IPS-18a (cell line): ENCODE results near the gene TAS2R14.

Experiments
- H3K27ac ChIP-seq: one replicate; pipeline ENCODE4 v1.5.1; 2013; ENCODE audit warnings: low read length
- H3K27me3 ChIP-seq: one replicate; pipeline ENCODE4 v1.6.1; 2013; ENCODE audit warnings: mild to moderate bottlenecking, low read length; ENCODE audit not compliant: control insufficient read depth, insufficient read depth
- H3K36me3 ChIP-seq: one replicate; pipeline ENCODE4 v1.6.1; 2013; ENCODE audit warnings: low read depth, low read length; ENCODE audit not compliant: control insufficient read depth
- H3K4me1 ChIP-seq: one replicate; pipeline ENCODE4 v1.6.1; 2013; ENCODE audit warnings: low read depth, low read length; ENCODE audit not compliant: control insufficient read depth
- H3K4me3 ChIP-seq: one replicate; pipeline ENCODE4 v1.5.1; 2013; ENCODE audit warnings: low read length
- H3K9ac ChIP-seq: one replicate; pipeline ENCODE4 v1.6.1; 2013; ENCODE audit warnings: mild to moderate bottlenecking, low read length, moderate library complexity
- H3K9me3 ChIP-seq: one replicate; pipeline ENCODE4 v1.6.1; 2013; ENCODE audit warnings: low read depth, low read length; ENCODE audit not compliant: control insufficient read depth

TAS2R14 gene, protein sequence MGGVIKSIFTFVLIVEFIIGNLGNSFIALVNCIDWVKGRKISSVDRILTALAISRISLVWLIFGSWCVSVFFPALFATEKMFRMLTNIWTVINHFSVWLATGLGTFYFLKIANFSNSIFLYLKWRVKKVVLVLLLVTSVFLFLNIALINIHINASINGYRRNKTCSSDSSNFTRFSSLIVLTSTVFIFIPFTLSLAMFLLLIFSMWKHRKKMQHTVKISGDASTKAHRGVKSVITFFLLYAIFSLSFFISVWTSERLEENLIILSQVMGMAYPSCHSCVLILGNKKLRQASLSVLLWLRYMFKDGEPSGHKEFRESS

DNA sequence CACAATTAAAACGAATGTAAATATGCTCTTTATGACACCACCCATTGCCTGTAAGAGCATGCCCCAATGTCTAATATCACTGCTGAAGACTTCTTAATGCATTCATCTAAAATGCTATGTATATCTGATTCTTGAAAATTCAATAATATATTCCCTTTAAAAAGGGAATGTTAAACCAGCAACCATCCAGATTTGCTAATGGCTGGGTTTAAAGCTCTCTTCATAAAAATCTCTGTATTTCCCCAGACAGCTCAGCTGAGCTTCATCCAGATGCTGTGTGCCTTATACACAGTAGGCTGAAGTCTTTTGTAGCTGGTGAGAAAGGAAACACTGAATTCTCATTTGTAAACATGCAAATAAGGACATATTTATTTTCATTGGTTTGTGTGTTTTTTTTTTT lies at the start of gene TAS2R14:
TSS of gene TAS2R14 (minus strand) at position 101 of the 400 bp plus-strand sequence. CDS start at position 45, 56 bp downstream.
- H3K9me3 ChIP-seq: no peaks in the 10 kb centered on the region
- H3K36me3 ChIP-seq: no peaks in the 10 kb centered on the region
- no peak within 1 kb of the TSS for H3K4me3 ChIP-seq
- no peaks in the 10 kb centered on the region for H3K27me3 ChIP-seq
- H3K27ac ChIP-seq: no peak within 1 kb of the TSS
- peaks cover 8% of the 10 kb centered on the region for H3K4me1 ChIP-seq
- no peak within 1 kb of the TSS for H3K9ac ChIP-seq

DNA sequence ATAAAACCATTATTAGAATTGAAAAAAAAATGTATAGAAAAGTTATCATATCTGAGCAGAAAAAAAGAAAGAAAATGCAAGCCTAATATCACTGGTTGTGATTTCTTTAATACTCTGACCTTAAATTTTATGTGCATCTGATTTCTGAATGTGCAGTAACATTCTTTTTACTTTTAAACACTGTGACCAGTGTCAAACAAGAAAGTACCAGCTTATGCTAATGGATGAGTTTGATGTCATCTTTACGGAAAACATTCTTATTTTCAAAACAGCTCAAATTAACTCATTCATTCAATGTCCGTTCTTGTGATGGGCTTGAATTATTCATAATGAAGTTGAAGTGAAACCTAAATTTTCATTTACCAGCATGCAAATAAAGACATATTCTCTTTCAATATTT lies 47.7 kb upstream of the TAS2R14 start, which contains the start of gene TAS2R50:
TSS of gene TAS2R50 (minus strand) at position 101 of the 400 bp plus-strand sequence. CDS start at position 49, 52 bp downstream.
- H3K9me3 ChIP-seq: peaks cover 6% of the 10 kb centered on the region
- H3K27ac ChIP-seq: no peak within 1 kb of the TSS
- H3K9ac ChIP-seq: no peak within 1 kb of the TSS
- H3K36me3 ChIP-seq: no peaks in the 10 kb centered on the region
- H3K27me3 ChIP-seq: no peaks in the 10 kb centered on the region
- no peak within 1 kb of the TSS for H3K4me3 ChIP-seq
- no peaks in the 10 kb centered on the region for H3K4me1 ChIP-seq

DNA sequence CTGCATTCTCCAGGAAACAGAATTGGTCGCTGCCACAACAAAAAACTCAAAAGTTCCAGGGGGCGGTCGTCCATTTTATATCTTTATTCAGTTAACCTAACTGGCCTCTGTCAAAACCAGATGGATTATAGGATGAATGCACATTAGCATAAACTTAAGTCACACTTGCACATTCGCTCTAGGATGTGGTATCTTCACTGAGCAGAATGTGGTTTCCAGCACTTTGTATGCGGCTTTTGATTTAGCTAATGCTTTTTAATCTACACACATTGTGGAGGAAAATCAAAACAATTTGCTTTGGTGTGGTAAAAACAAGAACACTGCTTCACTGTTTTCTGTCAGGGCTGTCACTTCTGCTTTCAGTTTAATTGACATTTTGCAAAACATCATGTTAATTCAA lies 43.2 kb upstream of the TAS2R14 start:
- H3K4me1 ChIP-seq: no peaks in the 10 kb centered on the region
- H3K27ac ChIP-seq: no peak overlapping the region
- no peaks in the 10 kb centered on the region for H3K27me3 ChIP-seq
- H3K9ac ChIP-seq: no peak overlapping the region
- no peak overlapping the region for H3K4me3 ChIP-seq
- no peaks in the 10 kb centered on the region for H3K9me3 ChIP-seq
- H3K36me3 ChIP-seq: no peaks in the 10 kb centered on the region

DNA sequence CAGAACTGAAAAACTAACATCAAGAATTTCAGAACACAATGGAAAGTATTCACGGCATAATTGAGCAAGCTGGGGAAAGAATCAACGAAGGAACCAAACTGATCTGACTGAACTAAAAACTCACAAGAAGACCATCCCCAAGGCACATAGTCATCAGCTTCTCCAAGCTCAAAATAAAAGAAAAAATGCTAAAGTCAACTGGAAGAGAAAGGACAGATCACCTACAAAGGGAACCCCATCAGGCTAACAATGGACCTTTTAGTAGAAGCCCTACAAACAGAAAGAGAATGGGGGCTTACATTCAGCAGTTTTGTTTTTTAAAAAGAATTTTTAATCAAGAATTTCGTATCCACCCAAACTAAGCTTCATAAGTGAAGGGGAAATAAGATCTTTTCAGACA lies 35.9 kb upstream of the TAS2R14 start:
- Histone ChIP-seq H3K9me3 (no peaks in the 10 kb centered on the region), H3K4me1 (peaks cover 18% of the 10 kb centered on the region), H3K36me3 (no peaks in the 10 kb centered on the region), H3K9ac (no peak overlapping the region), H3K27ac (no peak overlapping the region), H3K4me3 (no peak overlapping the region), H3K27me3 (no peaks in the 10 kb centered on the region)

DNA sequence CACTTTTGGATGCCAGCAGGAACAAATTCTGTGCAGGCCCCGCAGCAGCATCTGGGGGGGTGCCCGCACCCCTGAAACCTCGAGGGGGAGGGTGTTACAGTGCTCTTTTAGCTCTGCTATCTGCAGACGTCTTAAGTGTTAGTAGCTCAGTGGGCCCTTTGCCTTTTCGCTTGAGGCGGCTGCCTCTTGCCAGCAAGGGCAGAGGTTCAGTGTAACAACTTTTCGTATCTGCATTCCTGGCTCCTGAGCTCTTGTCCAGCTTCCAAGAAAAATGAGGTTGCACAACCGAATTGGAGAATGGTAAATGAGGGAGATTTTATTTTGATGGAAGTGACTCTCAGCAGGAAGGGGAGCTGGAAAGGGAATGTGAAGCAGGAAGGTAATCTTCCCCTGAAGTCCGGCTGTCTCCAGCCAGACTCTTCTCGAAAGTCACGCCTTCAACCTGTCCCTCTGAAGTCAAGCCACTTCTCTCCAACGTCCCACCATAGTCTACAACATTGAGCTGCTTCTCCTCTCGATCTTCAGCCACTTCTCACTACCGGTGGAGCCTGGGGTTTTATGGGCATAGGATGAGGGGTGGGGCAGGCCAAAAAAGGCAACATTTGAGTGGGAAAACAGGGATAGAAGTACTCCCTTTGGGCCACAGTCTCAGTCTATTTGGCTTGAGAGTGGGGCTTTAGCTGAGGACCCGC lies 29.8 kb upstream of the TAS2R14 start:
- no peaks in the 10 kb centered on the region for H3K9me3 ChIP-seq
- H3K27me3 ChIP-seq: no peaks in the 10 kb centered on the region
- no peaks in the 10 kb centered on the region for H3K36me3 ChIP-seq
- no peak overlapping the region for H3K9ac ChIP-seq
- no peak overlapping the region for H3K4me3 ChIP-seq
- H3K27ac ChIP-seq: no peak overlapping the region
- H3K4me1 ChIP-seq: no peaks in the 10 kb centered on the region

DNA sequence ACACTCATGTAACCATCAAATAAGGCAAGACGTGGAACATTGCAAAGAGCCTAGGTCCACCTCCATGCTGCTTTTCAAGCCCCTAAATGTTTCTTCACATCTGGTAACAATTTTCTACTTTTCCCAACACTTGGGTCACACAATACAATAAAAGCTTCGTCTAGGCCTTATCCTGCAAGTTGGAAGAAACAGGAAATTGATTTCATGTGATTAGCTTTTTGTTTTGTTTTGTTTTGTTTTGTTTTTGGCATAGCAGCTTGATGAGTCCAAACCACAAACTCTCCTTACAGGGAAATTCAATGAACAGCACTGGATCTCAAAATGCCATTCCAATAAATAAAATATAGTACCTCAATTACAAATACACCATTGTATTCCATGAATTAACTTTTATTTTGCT lies 28.3 kb upstream of the TAS2R14 start:
- Histone ChIP-seq H3K9ac (no peak overlapping the region), H3K4me1 (no peaks in the 10 kb centered on the region), H3K27me3 (no peaks in the 10 kb centered on the region), H3K27ac (no peak overlapping the region), H3K36me3 (no peaks in the 10 kb centered on the region), H3K4me3 (no peak overlapping the region), H3K9me3 (no peaks in the 10 kb centered on the region)

DNA sequence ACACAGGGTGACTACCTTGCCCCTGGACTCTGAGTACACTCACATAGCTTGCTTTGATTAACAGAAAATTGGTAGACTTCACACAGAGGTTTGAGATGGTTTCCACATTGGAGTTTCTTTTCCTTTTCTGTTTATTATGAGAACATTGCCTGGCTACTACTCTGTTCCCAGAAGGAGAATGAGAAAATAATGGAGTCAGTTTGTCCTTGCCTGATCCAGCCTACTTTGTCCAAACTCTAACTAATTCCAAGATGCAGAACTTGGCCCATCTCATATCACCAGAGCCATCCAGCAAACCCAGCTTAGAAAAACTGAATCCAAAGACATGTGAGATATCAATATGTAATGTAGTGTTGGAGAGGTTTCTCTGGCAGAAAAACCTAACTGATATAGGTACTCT lies 27.3 kb upstream of the TAS2R14 start:
- no peaks in the 10 kb centered on the region for H3K4me1 ChIP-seq
- no peaks in the 10 kb centered on the region for H3K9me3 ChIP-seq
- no peaks in the 10 kb centered on the region for H3K27me3 ChIP-seq
- H3K36me3 ChIP-seq: no peaks in the 10 kb centered on the region
- H3K9ac ChIP-seq: no peak overlapping the region
- H3K4me3 ChIP-seq: no peak overlapping the region
- no peak overlapping the region for H3K27ac ChIP-seq

DNA sequence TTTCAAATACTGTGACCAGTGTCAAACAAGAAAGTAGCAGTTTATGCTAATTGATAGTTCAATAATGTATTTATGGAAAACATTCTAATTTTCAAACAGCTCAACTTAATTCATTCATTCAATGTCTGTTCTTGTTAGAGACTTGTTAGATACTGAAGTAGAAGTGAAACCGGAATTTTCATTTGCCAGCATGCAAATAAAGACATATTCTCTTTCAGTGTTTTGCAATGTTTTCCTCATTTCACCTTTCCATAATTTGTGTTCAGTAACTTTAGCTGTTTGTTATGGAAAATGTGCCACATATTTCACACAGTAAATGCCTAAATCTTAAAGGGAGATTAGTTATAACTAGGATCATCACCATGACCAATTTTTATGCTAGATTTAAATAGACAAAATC lies 26.4 kb upstream of the TAS2R14 start:
- Histone ChIP-seq H3K9ac (no peak overlapping the region), H3K4me1 (no peaks in the 10 kb centered on the region), H3K9me3 (no peaks in the 10 kb centered on the region), H3K4me3 (no peak overlapping the region), H3K36me3 (no peaks in the 10 kb centered on the region), H3K27ac (no peak overlapping the region), H3K27me3 (no peaks in the 10 kb centered on the region)

DNA sequence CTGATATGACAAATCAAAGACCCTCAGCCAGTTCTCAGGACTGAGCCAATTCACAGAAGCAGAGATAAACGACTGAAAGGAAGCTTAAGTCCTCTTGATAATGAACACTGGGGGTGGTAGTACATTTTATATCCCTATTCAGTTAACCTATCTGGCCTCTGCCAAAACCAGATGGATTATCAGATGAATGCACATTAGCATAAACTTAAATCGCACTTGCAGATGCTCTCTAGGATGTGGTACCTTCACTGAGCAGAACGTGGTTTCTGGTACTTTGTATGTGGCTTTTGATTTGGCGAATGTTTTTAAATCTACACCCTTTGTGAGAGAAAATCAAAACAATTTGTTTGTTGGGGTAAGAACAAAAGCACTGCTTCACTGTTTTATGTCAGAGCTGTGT lies 21.1 kb upstream of the TAS2R14 start:
- Histone ChIP-seq H3K4me1 (no peaks in the 10 kb centered on the region), H3K36me3 (no peaks in the 10 kb centered on the region), H3K9me3 (no peaks in the 10 kb centered on the region), H3K27me3 (no peaks in the 10 kb centered on the region), H3K27ac (no peak overlapping the region), H3K9ac (no peak overlapping the region), H3K4me3 (no peak overlapping the region)

DNA sequence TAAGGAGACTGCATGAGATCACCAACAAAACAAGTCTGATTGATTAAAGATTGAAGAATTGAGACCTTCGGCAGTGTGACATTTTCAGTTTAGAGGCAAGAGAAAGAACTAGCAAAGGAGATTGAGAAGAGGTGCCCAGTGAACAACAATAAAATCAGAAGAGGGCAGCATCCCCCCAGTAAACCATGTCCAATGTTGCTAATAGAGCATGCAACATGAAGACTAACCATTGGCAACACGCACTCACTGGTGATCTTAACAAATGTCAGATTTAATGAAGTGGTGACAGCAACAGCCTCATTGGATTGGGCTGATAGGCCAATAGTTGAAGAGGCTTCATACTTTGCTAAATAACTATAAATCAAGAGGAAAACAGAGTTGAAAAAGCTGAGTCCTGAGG lies 20.7 kb upstream of the TAS2R14 start:
- H3K9ac ChIP-seq: no peak overlapping the region
- H3K4me1 ChIP-seq: no peaks in the 10 kb centered on the region
- no peaks in the 10 kb centered on the region for H3K36me3 ChIP-seq
- no peaks in the 10 kb centered on the region for H3K9me3 ChIP-seq
- no peaks in the 10 kb centered on the region for H3K27me3 ChIP-seq
- H3K27ac ChIP-seq: no peak overlapping the region
- no peak overlapping the region for H3K4me3 ChIP-seq

DNA sequence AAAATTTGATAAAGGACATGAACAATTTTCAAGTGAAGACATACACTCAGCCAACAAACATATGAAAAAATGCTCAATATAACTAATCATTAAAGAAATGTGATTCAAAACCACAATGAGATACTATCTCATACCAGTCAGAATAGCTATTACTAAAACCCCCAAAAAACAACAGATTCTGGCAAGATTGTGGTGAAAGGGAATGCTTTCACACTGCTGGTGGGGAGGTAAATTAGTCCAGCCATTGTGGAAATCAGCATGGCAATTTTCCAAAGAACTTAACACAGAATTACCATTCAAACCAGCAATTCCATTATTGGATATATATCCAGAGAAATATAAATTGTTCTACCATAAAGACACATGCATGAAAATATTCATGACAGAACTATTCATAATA lies 18.7 kb upstream of the TAS2R14 start:
- Histone ChIP-seq H3K27me3 (no peaks in the 10 kb centered on the region), H3K36me3 (no peaks in the 10 kb centered on the region), H3K9me3 (no peaks in the 10 kb centered on the region), H3K27ac (no peak overlapping the region), H3K4me1 (no peaks in the 10 kb centered on the region), H3K4me3 (no peak overlapping the region), H3K9ac (no peak overlapping the region)

DNA sequence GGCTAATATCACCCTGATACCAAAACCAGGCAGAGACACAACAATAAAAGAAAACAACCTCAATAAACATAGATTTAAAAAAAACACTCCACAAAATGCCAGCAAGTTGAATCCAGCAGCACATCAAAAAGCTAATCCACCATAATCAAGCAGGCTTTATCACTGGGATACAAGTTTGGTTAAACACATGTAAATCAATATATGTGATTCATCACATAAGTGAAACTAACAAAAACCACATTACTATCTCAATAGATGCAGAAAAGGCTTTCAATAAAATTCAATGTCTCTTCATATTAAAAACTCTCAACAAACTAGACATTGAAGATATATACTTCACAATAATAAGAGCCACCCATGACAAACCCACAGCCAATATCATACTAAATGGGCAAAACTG lies 17.0 kb upstream of the TAS2R14 start:
- Histone ChIP-seq H3K27ac (no peak overlapping the region), H3K4me3 (no peak overlapping the region), H3K9me3 (no peaks in the 10 kb centered on the region), H3K4me1 (no peaks in the 10 kb centered on the region), H3K9ac (no peak overlapping the region), H3K27me3 (no peaks in the 10 kb centered on the region), H3K36me3 (no peaks in the 10 kb centered on the region)
